ENCODE data around the gene CACNA2D2.

CACNA2D2 gene

DNA sequence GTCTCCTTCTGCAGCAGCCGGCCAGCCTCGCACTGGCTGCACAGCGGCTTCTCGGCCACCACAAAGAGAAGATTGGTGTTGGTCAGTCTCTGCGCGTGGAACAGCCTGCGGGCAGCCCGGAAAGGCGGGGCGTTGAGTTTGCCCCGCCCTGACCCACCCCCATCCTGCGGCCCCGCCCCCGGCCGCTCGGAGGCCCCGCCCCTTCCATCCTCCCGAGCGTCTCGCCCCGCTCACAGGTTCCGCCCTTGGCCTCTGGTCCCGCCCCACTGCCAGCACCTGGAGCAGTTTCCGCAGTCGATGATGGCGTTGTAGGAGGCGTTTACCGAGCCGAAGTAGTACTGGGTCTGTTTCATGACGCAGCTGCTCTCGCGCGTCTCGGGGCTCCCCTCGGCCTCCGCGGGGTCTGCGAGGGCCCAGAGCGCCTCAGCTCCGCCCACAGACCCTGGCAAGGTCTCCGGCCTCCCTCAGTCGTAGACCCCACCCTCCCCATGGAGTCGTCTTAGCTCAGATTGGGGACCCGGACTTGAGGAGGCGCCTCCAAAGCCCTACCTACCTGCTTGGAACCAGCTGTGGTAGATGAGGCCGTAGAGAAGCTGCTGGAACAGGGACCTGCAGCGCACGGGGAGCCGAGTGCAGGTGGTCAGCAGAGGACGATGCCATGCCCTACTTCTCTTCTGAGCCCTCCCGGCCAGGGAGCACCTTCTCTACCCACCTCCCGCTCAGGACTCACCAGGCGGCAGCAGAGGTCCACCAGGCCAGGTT is 138.2 kb downstream of the CACNA2D2 start:
- Histone ChIP-seq H3K27ac (peak overlapping the region; percentile 71), H3K9ac (no peak overlapping the region), H2AFZ (peak overlapping the region; percentile 94)

GRCh38 chr3:50364573-50365079 is 138.8 kb downstream of the CACNA2D2 start:
- peak overlapping the region; percentile 56 for H3K4me3 ChIP-seq (ENCODE audit: low read depth, low read length)
- peak overlapping the region; percentile 94 for H2AFZ ChIP-seq
- peak overlapping the region; percentile 89 for H3K4me2 ChIP-seq (ENCODE audit: low read length)
- no peak overlapping the region for H3K27ac ChIP-seq
- H3K36me3 ChIP-seq (ENCODE audit: control insufficient read depth, insufficient read depth, low read length) = no peaks in the 10 kb centered on the region
- no peak overlapping the region for H3K9ac ChIP-seq
- H3K9me3 ChIP-seq (ENCODE audit: control insufficient read depth, low read length) = no peaks in the 10 kb centered on the region
- peaks cover 6% of the 10 kb centered on the region for H3K4me1 ChIP-seq
- H3K27me3 ChIP-seq (ENCODE audit: control insufficient read depth, insufficient read depth, low read length) = no peaks in the 10 kb centered on the region
- TF ChIP-seq, protein P1, sequence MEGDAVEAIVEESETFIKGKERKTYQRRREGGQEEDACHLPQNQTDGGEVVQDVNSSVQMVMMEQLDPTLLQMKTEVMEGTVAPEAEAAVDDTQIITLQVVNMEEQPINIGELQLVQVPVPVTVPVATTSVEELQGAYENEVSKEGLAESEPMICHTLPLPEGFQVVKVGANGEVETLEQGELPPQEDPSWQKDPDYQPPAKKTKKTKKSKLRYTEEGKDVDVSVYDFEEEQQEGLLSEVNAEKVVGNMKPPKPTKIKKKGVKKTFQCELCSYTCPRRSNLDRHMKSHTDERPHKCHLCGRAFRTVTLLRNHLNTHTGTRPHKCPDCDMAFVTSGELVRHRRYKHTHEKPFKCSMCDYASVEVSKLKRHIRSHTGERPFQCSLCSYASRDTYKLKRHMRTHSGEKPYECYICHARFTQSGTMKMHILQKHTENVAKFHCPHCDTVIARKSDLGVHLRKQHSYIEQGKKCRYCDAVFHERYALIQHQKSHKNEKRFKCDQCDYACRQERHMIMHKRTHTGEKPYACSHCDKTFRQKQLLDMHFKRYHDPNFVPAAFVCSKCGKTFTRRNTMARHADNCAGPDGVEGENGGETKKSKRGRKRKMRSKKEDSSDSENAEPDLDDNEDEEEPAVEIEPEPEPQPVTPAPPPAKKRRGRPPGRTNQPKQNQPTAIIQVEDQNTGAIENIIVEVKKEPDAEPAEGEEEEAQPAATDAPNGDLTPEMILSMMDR (IDR thresholded peaks at IDR 0.05) = no peak
- no peaks in the 10 kb centered on the region for H3K79me2 ChIP-seq

More for the DNA sequence above, 138.2 kb downstream of the CACNA2D2 start:
- no peaks in the 10 kb centered on the region for H3K9me3 ChIP-seq (ENCODE audit: control insufficient read depth, low read length)
- peak overlapping the region; percentile 56 for H3K4me3 ChIP-seq (ENCODE audit: low read depth, low read length)
- no peaks in the 10 kb centered on the region for H3K36me3 ChIP-seq (ENCODE audit: control insufficient read depth, insufficient read depth, low read length)
- peak overlapping the region; percentile 89 for H3K4me2 ChIP-seq (ENCODE audit: low read length)
- H3K4me1 ChIP-seq = peaks cover 6% of the 10 kb centered on the region
- H3K27me3 ChIP-seq (ENCODE audit: control insufficient read depth, insufficient read depth, low read length) = no peaks in the 10 kb centered on the region
- TF ChIP-seq, protein P1 (IDR thresholded peaks at IDR 0.05) = peak; percentile 9
- no peaks in the 10 kb centered on the region for H3K79me2 ChIP-seq

- peak overlapping the region; percentile 95 for H3K4me2 ChIP-seq (ENCODE audit: low read length)
- peaks cover 34% of the 10 kb centered on the region for H3K4me1 ChIP-seq
- no peaks in the 10 kb centered on the region for H3K27me3 ChIP-seq (ENCODE audit: control insufficient read depth, insufficient read depth, low read length)
- no peak overlapping the region for H3K27ac ChIP-seq
- H3K36me3 ChIP-seq (ENCODE audit: control insufficient read depth, insufficient read depth, low read length) = no peaks in the 10 kb centered on the region
- TF ChIP-seq, protein P1 (IDR thresholded peaks at IDR 0.05) = no peak
- no peak overlapping the region for H3K4me3 ChIP-seq (ENCODE audit: low read depth, low read length)
- peaks cover 25% of the 10 kb centered on the region for H3K79me2 ChIP-seq
- H2AFZ ChIP-seq = peak overlapping the region; percentile 72
- no peak overlapping the region for H3K9ac ChIP-seq
- no peaks in the 10 kb centered on the region for H3K9me3 ChIP-seq (ENCODE audit: control insufficient read depth, low read length)
Measured at GRCh38 chr3:50359760-50360110, 143.7 kb downstream of the CACNA2D2 start.

- H3K79me2 ChIP-seq = peaks cover 27% of the 10 kb centered on the region
- H3K36me3 ChIP-seq (ENCODE audit: control insufficient read depth, insufficient read depth, low read length) = no peaks in the 10 kb centered on the region
- peak within 1 kb of the TSS; percentile 84 for H3K27ac ChIP-seq
- TF ChIP-seq, protein P1 (IDR thresholded peaks at IDR 0.05) = no peak
- peak within 1 kb of the TSS; percentile 72 for H2AFZ ChIP-seq
- H3K9ac ChIP-seq = peak within 1 kb of the TSS; percentile 89
- H3K4me3 ChIP-seq (ENCODE audit: low read depth, low read length) = peak within 1 kb of the TSS; percentile 85
- H3K4me1 ChIP-seq = peaks cover 34% of the 10 kb centered on the region
- H3K4me2 ChIP-seq (ENCODE audit: low read length) = peak within 1 kb of the TSS; percentile 95
- H3K27me3 ChIP-seq (ENCODE audit: control insufficient read depth, insufficient read depth, low read length) = no peaks in the 10 kb centered on the region
- no peaks in the 10 kb centered on the region for H3K9me3 ChIP-seq (ENCODE audit: control insufficient read depth, low read length)
Measured at GRCh38 chr3:50358911-50359759, 144.3 kb downstream of the CACNA2D2 start, which contains the start of gene TMEM115. TMEM115 (minus strand) TSS chr3:50359521; CDS start chr3:50359063, 458 bp downstream.

All from parathyroid adenoma (tissue), 2 donors.